Measurements from ENCODE around the gene EXT2. TPM values are rescaled to one million over a fixed set of nuclear protein-coding genes. Genes with fewer than 3 reads are reported as not detected.

Gene EXT2
- total and polyA plus RNA-seq, 2 of the 13 experiments (the other 11 are each of a cell fraction or from before 2014, with no cell fraction given) = 61.5 to 68.7 TPM

GRCh38 chr11:44162662-44163061, 67.2 kb downstream of the EXT2 start (continued):
- TF ChIP-seq RFX1 (IDR thresholded peaks at IDR 0.05) = no peak
- no peak for TF ChIP-seq CBFB (CRISPR knock-in tag; IDR thresholded peaks at IDR 0.05)
- TF ChIP-seq ZBTB8A (CRISPR knock-in tag; IDR thresholded peaks at IDR 0.05; ENCODE audit: borderline replicate concordance, low read depth) = no peak
- no peak for TF ChIP-seq PCBP2 (optimal IDR thresholded peaks at IDR 0.05; ENCODE audit: low read depth, low read length, poor library complexity, severe bottlenecking)
- TF ChIP-seq ZNF761 (CRISPR knock-in tag; conservative IDR thresholded peaks at IDR 0.05) = no peak
- TF ChIP-seq ZNF335 (CRISPR knock-in tag; IDR thresholded peaks at IDR 0.05) = no peak
- TF ChIP-seq ZNF713 (CRISPR knock-in tag; IDR thresholded peaks at IDR 0.05) = no peak
- no peak for TF ChIP-seq NCOA5 (CRISPR knock-in tag; IDR thresholded peaks at IDR 0.05)

DNA sequence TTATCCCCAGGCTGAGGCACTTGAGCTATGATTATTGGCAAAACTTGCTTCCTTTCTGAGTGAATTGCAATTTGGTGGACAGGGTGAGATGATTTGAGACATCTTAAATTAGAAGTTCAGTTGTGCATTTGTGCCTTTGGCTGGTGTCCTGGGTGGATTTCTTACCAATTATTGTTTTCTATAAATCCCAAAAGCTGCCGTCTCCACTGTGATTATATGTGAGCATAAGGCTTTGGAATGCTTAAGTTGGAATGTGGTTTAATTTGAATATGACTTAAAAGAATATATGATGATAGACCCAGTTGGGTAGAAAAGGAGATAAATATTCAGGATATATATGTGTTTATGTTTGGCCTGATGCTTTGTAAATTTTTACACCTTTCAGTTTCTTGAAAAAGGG, 70.0 kb downstream of the EXT2 start:
- ATAC-seq = no peak
- intact Hi-C loops (cut with micrococcal nuclease; ENCODE audit: unreplicated experiment) (no loop called here), in situ Hi-C loops (cut with HindIII; ENCODE audit: extremely low pct_ligation_motif_present, low pct_unique_long_range_greater_than_20kb) (no loop called here)
- no peaks in the 10 kb centered on the region for H3K27me3 ChIP-seq (ENCODE audit: control insufficient read depth in 1 of 2, insufficient read depth in 2 of 2, low read length in 2 of 2)
- no peaks in the 10 kb centered on the region for H3K4me1 ChIP-seq (ENCODE audit: insufficient read depth, low read length)
- H2AFZ ChIP-seq (ENCODE audit: low read length) = no peak overlapping the region
- BruUV-seq (replicated peaks) = no TSS peak
- no peak for FAIRE-seq
- no peaks in the 10 kb centered on the region for H4K20me1 ChIP-seq (ENCODE audit: insufficient read depth, low read length)
- no peaks in the 10 kb centered on the region for H3K36me3 ChIP-seq (replicated peaks in 1 of 2; ENCODE audit: control insufficient read depth in 1 of 2, insufficient read depth in 2 of 2, low read length in 2 of 2)
- no peaks in the 10 kb centered on the region for H3K9me3 ChIP-seq (ENCODE audit: low read length)
- no peak for DNase-seq (ENCODE audit: low spot score)
- H3K4me3 ChIP-seq (replicated peaks in 1 of 3; ENCODE audit: insufficient read depth in 1 of 3, low read depth in 2 of 3, low read length in 3 of 3) = no peak overlapping the region
- WGBS (ENCODE audit: low lambda C conversion rate) = 100% methylated on average over 1 of the region's 1 CpG
- no peak overlapping the region for H3K4me2 ChIP-seq (ENCODE audit: low read depth, low read length)
- no peaks in the 10 kb centered on the region for H3K79me2 ChIP-seq (ENCODE audit: insufficient read depth, low read length)
- CTCF ChIA-PET (ENCODE audit: low intra/inter-chr PET ratio, low total read pairs) = no interaction called here
- H3K9ac ChIP-seq (ENCODE audit: insufficient read depth, low read depth, low read length) = no peak overlapping the region
- POLR2A ChIA-PET = no interaction called here
- H3K27ac ChIP-seq (ENCODE audit: extremely low read length, insufficient read depth, low read length) = no peak overlapping the region
- TF ChIP-seq, protein P1, sequence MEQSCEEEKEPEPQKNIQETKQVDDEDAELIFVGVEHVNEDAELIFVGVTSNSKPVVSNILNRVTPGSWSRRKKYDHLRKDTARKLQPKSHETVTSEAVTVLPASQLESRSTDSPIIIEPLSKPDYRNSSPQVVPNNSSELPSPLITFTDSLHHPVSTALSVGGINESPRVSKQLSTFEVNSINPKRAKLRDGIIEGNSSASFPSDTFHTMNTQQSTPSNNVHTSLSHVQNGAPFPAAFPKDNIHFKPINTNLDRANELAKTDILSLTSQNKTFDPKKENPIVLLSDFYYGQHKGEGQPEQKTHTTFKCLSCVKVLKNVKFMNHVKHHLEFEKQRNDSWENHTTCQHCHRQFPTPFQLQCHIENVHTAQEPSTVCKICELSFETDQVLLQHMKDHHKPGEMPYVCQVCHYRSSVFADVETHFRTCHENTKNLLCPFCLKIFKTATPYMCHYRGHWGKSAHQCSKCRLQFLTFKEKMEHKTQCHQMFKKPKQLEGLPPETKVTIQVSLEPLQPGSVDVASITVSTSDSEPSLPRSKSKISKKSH (CRISPR knock-in tag; IDR thresholded peaks at IDR 0.05; ENCODE audit: borderline replicate concordance) = no peak
- no peak for TF ChIP-seq MIER3 (CRISPR knock-in tag; IDR thresholded peaks at IDR 0.05; ENCODE audit: borderline replicate concordance)
- no peak for TF ChIP-seq ZNF207 (IDR thresholded peaks at IDR 0.05; ENCODE audit: borderline replicate concordance)
- TF ChIP-seq U2AF2 (IDR thresholded peaks at IDR 0.05; ENCODE audit: low read depth, low read length) = no peak
- no peak for TF ChIP-seq SSRP1 (CRISPR knock-in tag; IDR thresholded peaks at IDR 0.05)
- TF ChIP-seq RFX1 (IDR thresholded peaks at IDR 0.05) = no peak
- no peak for TF ChIP-seq FOXM1 (CRISPR knock-in tag; IDR thresholded peaks at IDR 0.05)
- TF ChIP-seq PHF20 (CRISPR knock-in tag; IDR thresholded peaks at IDR 0.05) = no peak
- no peak for TF ChIP-seq ARNT2 (CRISPR knock-in tag; IDR thresholded peaks at IDR 0.05; ENCODE audit: low read depth)
- no peak for TF ChIP-seq ZNF292 (CRISPR knock-in tag; IDR thresholded peaks at IDR 0.05; ENCODE audit: borderline replicate concordance, low read depth)
- no peak for TF ChIP-seq POGZ (CRISPR knock-in tag; IDR thresholded peaks at IDR 0.05)
- TF ChIP-seq, protein P2, sequence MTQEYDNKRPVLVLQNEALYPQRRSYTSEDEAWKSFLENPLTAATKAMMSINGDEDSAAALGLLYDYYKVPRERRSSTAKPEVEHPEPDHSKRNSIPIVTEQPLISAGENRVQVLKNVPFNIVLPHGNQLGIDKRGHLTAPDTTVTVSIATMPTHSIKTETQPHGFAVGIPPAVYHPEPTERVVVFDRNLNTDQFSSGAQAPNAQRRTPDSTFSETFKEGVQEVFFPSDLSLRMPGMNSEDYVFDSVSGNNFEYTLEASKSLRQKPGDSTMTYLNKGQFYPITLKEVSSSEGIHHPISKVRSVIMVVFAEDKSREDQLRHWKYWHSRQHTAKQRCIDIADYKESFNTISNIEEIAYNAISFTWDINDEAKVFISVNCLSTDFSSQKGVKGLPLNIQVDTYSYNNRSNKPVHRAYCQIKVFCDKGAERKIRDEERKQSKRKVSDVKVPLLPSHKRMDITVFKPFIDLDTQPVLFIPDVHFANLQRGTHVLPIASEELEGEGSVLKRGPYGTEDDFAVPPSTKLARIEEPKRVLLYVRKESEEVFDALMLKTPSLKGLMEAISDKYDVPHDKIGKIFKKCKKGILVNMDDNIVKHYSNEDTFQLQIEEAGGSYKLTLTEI (CRISPR knock-in tag; conservative IDR thresholded peaks at IDR 0.05) = no peak
- TF ChIP-seq, protein P3, sequence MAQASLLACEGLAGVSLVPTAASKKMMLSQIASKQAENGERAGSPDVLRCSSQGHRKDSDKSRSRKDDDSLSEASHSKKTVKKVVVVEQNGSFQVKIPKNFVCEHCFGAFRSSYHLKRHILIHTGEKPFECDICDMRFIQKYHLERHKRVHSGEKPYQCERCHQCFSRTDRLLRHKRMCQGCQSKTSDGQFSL (CRISPR knock-in tag; IDR thresholded peaks at IDR 0.05) = no peak
- no peak for TF ChIP-seq ZFYVE20 (CRISPR knock-in tag; IDR thresholded peaks at IDR 0.05; ENCODE audit: borderline replicate concordance, low read depth)
- TF ChIP-seq TERF1 (CRISPR knock-in tag; IDR thresholded peaks at IDR 0.05) = no peak
